WTC11 (cell line): ENCODE data around the gene MCUR1.

Source experiments
- CBFB ChIP-seq: sonication (generic); formaldehyde crosslinking; IDR thresholded peaks from 2 replicates; pipeline ENCODE4 v1.8.1; 2022; ENCODE audit warnings: mild to moderate bottlenecking, low read depth, missing genetic modification reagents
- CREM ChIP-seq: sonication (generic); formaldehyde crosslinking; IDR thresholded peaks from 2 replicates; pipeline ENCODE4 v1.8.1; 2022; ENCODE audit warnings: mild to moderate bottlenecking, missing genetic modification reagents, moderate library complexity
- JAZF1 ChIP-seq: fragments of 250-450 bp; sonication (Bioruptor Pico); IDR thresholded peaks from 2 replicates; pipeline ENCODE4 v1.9.0; 2021; ENCODE audit warnings: moderate library complexity, mild to moderate bottlenecking, inconsistent platforms
- MXD4 ChIP-seq: fragments of 250-450 bp; sonication (Bioruptor Pico); IDR thresholded peaks from 2 replicates; pipeline ENCODE4 v1.8.0; 2021; ENCODE audit warnings: mild to moderate bottlenecking, moderate library complexity, borderline replicate concordance
- NR2C2 ChIP-seq: sonication (generic); formaldehyde crosslinking; IDR thresholded peaks from 2 replicates; pipeline ENCODE4 v1.8.0; 2022; ENCODE audit warnings: mild to moderate bottlenecking, missing genetic modification reagents
- TCF7 ChIP-seq: sonication (generic); formaldehyde crosslinking; IDR thresholded peaks from 2 replicates; pipeline ENCODE4 v1.8.0; 2022; ENCODE audit warnings: mild to moderate bottlenecking, low read depth, missing genetic modification reagents, moderate library complexity
- ZNF416 ChIP-seq: fragments of 250-450 bp; sonication (Bioruptor Pico); IDR thresholded peaks from 2 replicates; pipeline ENCODE4 v1.9.0; 2021; ENCODE audit warnings: mild to moderate bottlenecking, inconsistent platforms
- TF ChIP-seq, protein P1 (sequence below): fragments of 200-600 bp; IDR thresholded peaks from 2 replicates; pipeline ENCODE4 v1.8.0; 2022; ENCODE audit warnings: antibody characterized with exemption
- TF ChIP-seq, protein P2 (sequence below): sonication (generic); formaldehyde crosslinking; IDR thresholded peaks from 2 replicates; pipeline ENCODE4 v1.8.1; 2022; ENCODE audit warnings: mild to moderate bottlenecking, missing genetic modification reagents, moderate library complexity, borderline replicate concordance
- TF ChIP-seq, protein P3 (sequence below): sonication (generic); formaldehyde crosslinking; IDR thresholded peaks from 2 replicates; pipeline ENCODE4 v1.8.0; 2022; ENCODE audit warnings: mild to moderate bottlenecking, missing genetic modification reagents
- TF ChIP-seq, protein P4 (sequence below): sonication (generic); formaldehyde crosslinking; IDR thresholded peaks from 2 replicates; pipeline ENCODE4 v1.8.1; 2022; ENCODE audit warnings: mild to moderate bottlenecking, moderate library complexity, missing genetic modification reagents
- TF ChIP-seq, protein P5 (sequence below): fragments of 250-450 bp; sonication (Bioruptor Pico); IDR thresholded peaks from 2 replicates; pipeline ENCODE4 v1.9.0; 2021; ENCODE audit warnings: mild to moderate bottlenecking, borderline replicate concordance
- TF ChIP-seq, protein P6 (sequence below): sonication (generic); formaldehyde crosslinking; IDR thresholded peaks from 2 replicates; pipeline ENCODE4 v1.8.1; 2022; ENCODE audit warnings: missing genetic modification reagents, borderline replicate concordance

DNA sequence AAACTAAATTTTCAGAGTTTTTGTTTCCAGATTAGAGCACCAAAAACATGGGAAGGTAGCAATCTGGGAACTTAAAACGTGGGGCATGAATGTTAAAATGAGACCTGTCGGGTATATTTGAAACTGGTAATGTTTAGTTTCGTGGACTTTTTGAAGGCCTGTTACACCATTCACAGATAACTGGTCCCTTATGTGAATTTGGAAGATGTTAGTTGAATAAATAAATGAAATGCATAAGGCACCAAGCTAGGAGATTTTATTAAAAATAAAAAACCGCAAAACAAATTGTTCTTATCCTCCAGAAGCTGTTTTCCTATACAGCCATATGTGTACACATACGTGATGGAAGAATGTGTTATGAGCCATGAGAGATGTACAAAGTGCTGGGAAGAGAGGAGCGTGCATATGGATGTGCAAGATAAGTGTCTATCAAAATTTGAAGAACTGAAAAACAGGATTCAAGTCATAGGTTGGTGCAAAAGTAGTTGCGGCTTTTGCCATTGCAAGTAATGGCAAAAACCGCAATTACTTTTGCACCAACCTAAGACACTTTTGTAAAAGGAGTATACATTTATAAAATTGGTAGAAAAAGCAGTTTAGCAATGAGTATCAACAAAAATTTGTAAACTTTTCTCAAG, 700 bp upstream of the MCUR1 start:
- TF ChIP-seq, protein P1, sequence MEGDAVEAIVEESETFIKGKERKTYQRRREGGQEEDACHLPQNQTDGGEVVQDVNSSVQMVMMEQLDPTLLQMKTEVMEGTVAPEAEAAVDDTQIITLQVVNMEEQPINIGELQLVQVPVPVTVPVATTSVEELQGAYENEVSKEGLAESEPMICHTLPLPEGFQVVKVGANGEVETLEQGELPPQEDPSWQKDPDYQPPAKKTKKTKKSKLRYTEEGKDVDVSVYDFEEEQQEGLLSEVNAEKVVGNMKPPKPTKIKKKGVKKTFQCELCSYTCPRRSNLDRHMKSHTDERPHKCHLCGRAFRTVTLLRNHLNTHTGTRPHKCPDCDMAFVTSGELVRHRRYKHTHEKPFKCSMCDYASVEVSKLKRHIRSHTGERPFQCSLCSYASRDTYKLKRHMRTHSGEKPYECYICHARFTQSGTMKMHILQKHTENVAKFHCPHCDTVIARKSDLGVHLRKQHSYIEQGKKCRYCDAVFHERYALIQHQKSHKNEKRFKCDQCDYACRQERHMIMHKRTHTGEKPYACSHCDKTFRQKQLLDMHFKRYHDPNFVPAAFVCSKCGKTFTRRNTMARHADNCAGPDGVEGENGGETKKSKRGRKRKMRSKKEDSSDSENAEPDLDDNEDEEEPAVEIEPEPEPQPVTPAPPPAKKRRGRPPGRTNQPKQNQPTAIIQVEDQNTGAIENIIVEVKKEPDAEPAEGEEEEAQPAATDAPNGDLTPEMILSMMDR = no peak
- no peak for TF ChIP-seq JAZF1 (CRISPR knock-in tag)
- no peak for TF ChIP-seq ZNF416 (CRISPR knock-in tag)
- TF ChIP-seq, protein P2, sequence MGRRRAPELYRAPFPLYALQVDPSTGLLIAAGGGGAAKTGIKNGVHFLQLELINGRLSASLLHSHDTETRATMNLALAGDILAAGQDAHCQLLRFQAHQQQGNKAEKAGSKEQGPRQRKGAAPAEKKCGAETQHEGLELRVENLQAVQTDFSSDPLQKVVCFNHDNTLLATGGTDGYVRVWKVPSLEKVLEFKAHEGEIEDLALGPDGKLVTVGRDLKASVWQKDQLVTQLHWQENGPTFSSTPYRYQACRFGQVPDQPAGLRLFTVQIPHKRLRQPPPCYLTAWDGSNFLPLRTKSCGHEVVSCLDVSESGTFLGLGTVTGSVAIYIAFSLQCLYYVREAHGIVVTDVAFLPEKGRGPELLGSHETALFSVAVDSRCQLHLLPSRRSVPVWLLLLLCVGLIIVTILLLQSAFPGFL (CRISPR knock-in tag) = no peak
- no peak for TF ChIP-seq CREM (CRISPR knock-in tag)
- TF ChIP-seq MXD4 (CRISPR knock-in tag) = no peak
- TF ChIP-seq, protein P3, sequence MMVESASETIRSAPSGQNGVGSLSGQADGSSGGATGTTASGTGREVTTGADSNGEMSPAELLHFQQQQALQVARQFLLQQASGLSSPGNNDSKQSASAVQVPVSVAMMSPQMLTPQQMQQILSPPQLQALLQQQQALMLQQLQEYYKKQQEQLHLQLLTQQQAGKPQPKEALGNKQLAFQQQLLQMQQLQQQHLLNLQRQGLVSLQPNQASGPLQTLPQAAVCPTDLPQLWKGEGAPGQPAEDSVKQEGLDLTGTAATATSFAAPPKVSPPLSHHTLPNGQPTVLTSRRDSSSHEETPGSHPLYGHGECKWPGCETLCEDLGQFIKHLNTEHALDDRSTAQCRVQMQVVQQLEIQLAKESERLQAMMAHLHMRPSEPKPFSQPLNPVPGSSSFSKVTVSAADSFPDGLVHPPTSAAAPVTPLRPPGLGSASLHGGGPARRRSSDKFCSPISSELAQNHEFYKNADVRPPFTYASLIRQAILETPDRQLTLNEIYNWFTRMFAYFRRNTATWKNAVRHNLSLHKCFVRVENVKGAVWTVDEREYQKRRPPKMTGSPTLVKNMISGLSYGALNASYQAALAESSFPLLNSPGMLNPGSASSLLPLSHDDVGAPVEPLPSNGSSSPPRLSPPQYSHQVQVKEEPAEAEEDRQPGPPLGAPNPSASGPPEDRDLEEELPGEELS (CRISPR knock-in tag) = no peak
- TF ChIP-seq, protein P4, sequence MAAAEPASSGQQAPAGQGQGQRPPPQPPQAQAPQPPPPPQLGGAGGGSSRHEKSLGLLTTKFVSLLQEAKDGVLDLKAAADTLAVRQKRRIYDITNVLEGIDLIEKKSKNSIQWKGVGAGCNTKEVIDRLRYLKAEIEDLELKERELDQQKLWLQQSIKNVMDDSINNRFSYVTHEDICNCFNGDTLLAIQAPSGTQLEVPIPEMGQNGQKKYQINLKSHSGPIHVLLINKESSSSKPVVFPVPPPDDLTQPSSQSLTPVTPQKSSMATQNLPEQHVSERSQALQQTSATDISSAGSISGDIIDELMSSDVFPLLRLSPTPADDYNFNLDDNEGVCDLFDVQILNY (CRISPR knock-in tag) = no peak
- TF ChIP-seq, protein P5, sequence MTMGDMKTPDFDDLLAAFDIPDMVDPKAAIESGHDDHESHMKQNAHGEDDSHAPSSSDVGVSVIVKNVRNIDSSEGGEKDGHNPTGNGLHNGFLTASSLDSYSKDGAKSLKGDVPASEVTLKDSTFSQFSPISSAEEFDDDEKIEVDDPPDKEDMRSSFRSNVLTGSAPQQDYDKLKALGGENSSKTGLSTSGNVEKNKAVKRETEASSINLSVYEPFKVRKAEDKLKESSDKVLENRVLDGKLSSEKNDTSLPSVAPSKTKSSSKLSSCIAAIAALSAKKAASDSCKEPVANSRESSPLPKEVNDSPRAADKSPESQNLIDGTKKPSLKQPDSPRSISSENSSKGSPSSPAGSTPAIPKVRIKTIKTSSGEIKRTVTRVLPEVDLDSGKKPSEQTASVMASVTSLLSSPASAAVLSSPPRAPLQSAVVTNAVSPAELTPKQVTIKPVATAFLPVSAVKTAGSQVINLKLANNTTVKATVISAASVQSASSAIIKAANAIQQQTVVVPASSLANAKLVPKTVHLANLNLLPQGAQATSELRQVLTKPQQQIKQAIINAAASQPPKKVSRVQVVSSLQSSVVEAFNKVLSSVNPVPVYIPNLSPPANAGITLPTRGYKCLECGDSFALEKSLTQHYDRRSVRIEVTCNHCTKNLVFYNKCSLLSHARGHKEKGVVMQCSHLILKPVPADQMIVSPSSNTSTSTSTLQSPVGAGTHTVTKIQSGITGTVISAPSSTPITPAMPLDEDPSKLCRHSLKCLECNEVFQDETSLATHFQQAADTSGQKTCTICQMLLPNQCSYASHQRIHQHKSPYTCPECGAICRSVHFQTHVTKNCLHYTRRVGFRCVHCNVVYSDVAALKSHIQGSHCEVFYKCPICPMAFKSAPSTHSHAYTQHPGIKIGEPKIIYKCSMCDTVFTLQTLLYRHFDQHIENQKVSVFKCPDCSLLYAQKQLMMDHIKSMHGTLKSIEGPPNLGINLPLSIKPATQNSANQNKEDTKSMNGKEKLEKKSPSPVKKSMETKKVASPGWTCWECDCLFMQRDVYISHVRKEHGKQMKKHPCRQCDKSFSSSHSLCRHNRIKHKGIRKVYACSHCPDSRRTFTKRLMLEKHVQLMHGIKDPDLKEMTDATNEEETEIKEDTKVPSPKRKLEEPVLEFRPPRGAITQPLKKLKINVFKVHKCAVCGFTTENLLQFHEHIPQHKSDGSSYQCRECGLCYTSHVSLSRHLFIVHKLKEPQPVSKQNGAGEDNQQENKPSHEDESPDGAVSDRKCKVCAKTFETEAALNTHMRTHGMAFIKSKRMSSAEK (CRISPR knock-in tag) = no peak
- no peak for TF ChIP-seq NR2C2 (CRISPR knock-in tag)
- TF ChIP-seq CBFB (CRISPR knock-in tag) = no peak
- TF ChIP-seq, protein P6, sequence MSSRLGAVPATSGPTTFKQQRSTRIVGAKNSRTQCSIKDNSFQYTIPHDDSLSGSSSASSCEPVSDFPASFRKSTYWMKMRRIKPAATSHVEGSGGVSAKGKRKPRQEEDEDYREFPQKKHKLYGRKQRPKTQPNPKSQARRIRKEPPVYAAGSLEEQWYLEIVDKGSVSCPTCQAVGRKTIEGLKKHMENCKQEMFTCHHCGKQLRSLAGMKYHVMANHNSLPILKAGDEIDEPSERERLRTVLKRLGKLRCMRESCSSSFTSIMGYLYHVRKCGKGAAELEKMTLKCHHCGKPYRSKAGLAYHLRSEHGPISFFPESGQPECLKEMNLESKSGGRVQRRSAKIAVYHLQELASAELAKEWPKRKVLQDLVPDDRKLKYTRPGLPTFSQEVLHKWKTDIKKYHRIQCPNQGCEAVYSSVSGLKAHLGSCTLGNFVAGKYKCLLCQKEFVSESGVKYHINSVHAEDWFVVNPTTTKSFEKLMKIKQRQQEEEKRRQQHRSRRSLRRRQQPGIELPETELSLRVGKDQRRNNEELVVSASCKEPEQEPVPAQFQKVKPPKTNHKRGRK (CRISPR knock-in tag) = no peak
- no peak for TF ChIP-seq TCF7
